Measurements from ENCODE around the gene BNC2. TPM values are rescaled to one million over a fixed set of nuclear protein-coding genes. Genes with fewer than 3 reads are reported as not detected.

The BNC2 gene
- total RNA-seq, 1 donor from 2014 or later: under 0.01 TPM

DNA sequence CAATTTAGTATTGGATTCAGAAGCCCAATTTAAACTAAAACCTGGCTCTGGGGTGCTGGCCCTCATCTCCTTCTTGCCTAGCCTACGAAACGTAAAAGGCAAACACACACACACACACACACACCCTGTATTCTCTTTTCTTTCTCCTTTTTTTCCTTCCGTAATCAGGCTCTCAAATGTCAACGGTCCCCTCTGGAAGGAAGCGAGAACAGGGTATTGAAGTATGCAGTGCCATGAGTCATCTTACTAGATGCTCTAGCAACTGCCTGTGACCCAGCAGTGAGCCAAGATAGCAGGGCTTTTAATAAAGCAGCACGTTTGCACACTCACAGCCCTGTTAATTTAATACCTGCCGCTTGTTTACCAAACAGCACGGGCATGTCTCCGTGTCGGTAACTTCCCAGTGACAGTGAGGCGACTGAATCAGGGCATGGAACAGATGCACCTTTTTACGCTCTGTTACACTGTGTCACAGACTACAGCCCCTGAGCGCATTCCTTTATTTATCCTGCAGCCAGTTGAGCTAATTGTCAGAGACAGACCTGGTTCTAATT lies 243.8 kb downstream of the BNC2 start:
- H3K27me3 ChIP-seq (ENCODE audit: control insufficient read depth, insufficient read depth, low read length): no peaks in the 10 kb centered on the region
- TF ChIP-seq, protein P1, sequence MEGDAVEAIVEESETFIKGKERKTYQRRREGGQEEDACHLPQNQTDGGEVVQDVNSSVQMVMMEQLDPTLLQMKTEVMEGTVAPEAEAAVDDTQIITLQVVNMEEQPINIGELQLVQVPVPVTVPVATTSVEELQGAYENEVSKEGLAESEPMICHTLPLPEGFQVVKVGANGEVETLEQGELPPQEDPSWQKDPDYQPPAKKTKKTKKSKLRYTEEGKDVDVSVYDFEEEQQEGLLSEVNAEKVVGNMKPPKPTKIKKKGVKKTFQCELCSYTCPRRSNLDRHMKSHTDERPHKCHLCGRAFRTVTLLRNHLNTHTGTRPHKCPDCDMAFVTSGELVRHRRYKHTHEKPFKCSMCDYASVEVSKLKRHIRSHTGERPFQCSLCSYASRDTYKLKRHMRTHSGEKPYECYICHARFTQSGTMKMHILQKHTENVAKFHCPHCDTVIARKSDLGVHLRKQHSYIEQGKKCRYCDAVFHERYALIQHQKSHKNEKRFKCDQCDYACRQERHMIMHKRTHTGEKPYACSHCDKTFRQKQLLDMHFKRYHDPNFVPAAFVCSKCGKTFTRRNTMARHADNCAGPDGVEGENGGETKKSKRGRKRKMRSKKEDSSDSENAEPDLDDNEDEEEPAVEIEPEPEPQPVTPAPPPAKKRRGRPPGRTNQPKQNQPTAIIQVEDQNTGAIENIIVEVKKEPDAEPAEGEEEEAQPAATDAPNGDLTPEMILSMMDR (IDR thresholded peaks at IDR 0.05; ENCODE audit: insufficient read depth, low read length, severe bottlenecking): no peak
- DNase-seq (ENCODE audit: low read depth) (peak; percentile 54), FAIRE-seq (no peak)
- H3K36me3 ChIP-seq (ENCODE audit: control insufficient read depth, insufficient read depth, low read length): no peaks in the 10 kb centered on the region
- H3K4me3 ChIP-seq (ENCODE audit: low read depth, low read length): no peak overlapping the region

- DNase-seq (ENCODE audit: low read depth) (no peak), FAIRE-seq (peak; percentile 55)
- TF ChIP-seq, protein P1 (IDR thresholded peaks at IDR 0.05; ENCODE audit: insufficient read depth, low read length, severe bottlenecking): no peak
- H3K4me3 ChIP-seq (ENCODE audit: low read depth, low read length): no peak overlapping the region
- no peaks in the 10 kb centered on the region for H3K27me3 ChIP-seq (ENCODE audit: control insufficient read depth, insufficient read depth, low read length)
- H3K36me3 ChIP-seq (ENCODE audit: control insufficient read depth, insufficient read depth, low read length): no peaks in the 10 kb centered on the region
Measured at GRCh38 chr9:16625811-16626210, 244.7 kb downstream of the BNC2 start.

GRCh38 chr9:16625161-16625631 lies 245.3 kb downstream of the BNC2 start:
- TF ChIP-seq, protein P1 (IDR thresholded peaks at IDR 0.05; ENCODE audit: insufficient read depth, low read length, severe bottlenecking): no peak

DNA sequence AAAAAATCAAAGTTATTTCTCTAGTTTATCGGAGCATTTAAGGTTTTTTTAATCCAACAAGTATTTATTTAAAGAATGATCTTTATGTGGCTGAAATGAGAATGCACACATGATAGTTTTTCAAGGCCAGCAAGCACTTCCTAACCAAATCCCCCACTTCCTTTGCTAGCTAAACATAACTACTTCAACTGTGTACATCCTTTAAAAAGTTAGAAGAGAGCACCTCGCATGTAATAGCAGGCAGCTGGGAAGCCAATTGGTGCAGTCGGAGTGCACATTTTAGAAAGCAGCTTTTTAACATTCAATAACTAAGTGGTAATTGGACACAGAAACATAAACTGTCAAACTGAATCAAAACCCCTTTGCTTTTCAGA lies 245.7 kb downstream of the BNC2 start:
- FAIRE-seq (no peak), DNase-seq (ENCODE audit: low read depth) (no peak)
- no peak overlapping the region for H3K4me3 ChIP-seq (ENCODE audit: low read depth, low read length)
- TF ChIP-seq, protein P1 (IDR thresholded peaks at IDR 0.05; ENCODE audit: insufficient read depth, low read length, severe bottlenecking): no peak
- no peaks in the 10 kb centered on the region for H3K27me3 ChIP-seq (ENCODE audit: control insufficient read depth, insufficient read depth, low read length)
- no peaks in the 10 kb centered on the region for H3K36me3 ChIP-seq (ENCODE audit: control insufficient read depth, insufficient read depth, low read length)

More at GRCh38 chr9:16625161-16625631, 245.3 kb downstream of the BNC2 start:
- Histone ChIP-seq H3K27me3 (ENCODE audit: control insufficient read depth, insufficient read depth, low read length) (no peaks in the 10 kb centered on the region), H3K36me3 (ENCODE audit: control insufficient read depth, insufficient read depth, low read length) (no peaks in the 10 kb centered on the region), H3K4me3 (ENCODE audit: low read depth, low read length) (no peak overlapping the region)
- FAIRE-seq (no peak), DNase-seq (ENCODE audit: low read depth) (no peak)

DNA sequence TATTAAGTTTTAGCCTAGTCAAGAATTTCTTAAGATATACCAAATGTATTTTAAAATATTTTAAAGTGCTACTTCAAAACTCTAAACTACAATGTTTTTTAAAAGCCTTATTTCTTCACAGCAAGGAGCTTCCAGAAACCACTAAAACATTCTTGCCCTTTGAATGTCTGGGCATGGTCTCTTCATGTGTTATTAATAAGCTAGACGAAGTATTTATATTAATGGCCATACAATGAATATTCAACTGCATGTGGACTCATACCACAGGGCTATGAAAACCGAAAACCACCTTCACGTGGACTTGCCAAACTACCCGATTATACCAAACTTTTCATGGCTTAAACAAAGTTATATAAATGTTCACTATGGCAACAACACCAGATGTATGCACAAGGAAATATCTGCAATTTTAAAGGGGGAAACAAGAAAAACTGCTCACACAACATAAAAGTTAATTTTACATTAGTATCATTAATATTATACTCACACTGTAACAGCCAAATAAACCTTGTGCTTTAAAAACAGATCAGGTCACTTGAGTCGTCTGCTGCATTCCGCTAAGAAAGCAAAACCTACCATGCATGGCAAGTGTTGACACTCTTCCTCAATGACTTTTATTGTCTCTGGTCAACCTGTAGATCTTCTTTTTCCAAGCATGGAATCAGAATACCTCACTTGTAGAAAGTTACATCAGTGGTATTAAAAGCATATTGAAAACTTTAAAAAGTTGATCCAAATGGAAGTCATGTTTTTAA lies 246.3 kb downstream of the BNC2 start:
- Histone ChIP-seq H3K4me3 (ENCODE audit: low read depth, low read length) (no peak overlapping the region), H3K27me3 (ENCODE audit: control insufficient read depth, insufficient read depth, low read length) (no peaks in the 10 kb centered on the region), H3K36me3 (ENCODE audit: control insufficient read depth, insufficient read depth, low read length) (no peaks in the 10 kb centered on the region)
- FAIRE-seq (no peak), DNase-seq (ENCODE audit: low read depth) (no peak)
- TF ChIP-seq, protein P1 (IDR thresholded peaks at IDR 0.05; ENCODE audit: insufficient read depth, low read length, severe bottlenecking): no peak

Data from bronchial epithelial cell (primary cell).